ENCODE results near the gene VTN.

VTN gene

DNA sequence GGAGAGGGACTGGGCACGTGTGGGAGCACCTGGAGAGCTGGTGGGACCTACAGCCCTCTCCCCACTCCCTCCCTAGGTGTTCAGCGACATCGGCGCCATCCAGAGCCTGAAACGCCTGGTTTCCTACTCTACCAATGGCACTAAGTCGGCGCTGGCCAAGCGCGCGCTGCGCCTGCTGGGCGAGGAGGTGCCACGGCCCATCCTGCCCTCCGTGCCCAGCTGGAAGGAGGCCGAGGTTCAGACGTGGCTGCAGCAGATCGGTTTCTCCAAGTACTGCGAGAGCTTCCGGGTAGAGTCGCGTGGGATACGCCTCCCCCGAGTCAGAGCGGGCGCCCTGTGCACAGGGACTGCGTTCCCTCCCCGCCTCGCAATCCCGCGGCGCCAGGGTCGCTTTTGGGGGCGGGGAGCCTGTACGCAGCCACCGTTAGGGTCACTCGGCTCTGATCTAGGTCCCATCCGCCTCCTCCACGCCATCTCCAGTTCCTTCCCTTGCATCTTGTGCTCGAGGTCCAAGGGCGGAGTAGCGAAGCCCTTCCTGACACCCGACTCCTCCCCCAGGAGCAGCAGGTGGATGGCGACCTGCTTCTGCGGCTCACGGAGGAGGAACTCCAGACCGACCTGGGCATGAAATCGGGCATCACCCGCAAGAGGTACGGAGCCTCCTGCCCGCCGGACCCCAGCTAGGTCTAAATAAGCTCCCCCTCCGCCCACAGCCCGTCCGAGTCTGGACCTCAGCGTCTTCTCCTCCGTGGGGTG is 14.4 kb upstream of the VTN start:
- no peak overlapping the region for H3K4me3 ChIP-seq (ENCODE audit: low read depth, low read length)
- in situ Hi-C loops (cut with HindIII; ENCODE audit: low sequenced_read_pairs): no loop called here
- no peak for TF ChIP-seq CTCF (IDR thresholded peaks at IDR 0.05; ENCODE audit: low read depth, low read length, missing control alignments)
- no peak for DNase-seq (ENCODE audit: low read depth)

DNA sequence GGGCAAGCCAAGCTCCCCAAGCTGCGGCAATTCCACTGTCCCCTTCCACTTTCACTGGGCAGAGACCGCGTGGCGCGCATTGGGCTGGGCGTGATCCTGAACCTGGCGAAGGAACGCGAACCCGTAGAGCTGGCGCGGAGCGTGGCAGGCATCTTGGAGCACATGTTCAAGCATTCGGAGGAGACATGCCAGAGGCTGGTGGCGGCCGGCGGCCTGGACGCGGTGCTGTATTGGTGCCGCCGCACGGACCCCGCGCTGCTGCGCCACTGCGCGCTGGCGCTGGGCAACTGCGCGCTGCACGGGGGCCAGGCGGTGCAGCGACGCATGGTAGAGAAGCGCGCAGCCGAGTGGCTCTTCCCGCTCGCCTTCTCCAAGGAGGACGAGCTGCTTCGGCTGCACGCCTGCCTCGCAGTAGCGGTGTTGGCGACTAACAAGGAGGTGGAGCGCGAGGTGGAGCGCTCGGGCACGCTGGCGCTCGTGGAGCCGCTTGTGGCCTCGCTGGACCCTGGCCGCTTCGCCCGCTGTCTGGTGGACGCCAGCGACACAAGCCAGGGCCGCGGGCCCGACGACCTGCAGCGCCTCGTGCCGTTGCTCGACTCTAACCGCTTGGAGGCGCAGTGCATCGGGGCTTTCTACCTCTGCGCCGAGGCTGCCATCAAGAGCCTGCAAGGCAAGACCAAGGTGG is 11.2 kb upstream of the VTN start:
- in situ Hi-C loops (cut with HindIII; ENCODE audit: low sequenced_read_pairs): no loop called here
- no peak for DNase-seq (ENCODE audit: low read depth)
- peak; percentile 32 for TF ChIP-seq CTCF (IDR thresholded peaks at IDR 0.05; ENCODE audit: low read depth, low read length, missing control alignments)
- no peak overlapping the region for H3K4me3 ChIP-seq (ENCODE audit: low read depth, low read length)

GRCh38 chr17:28379814-28380801 is 10.0 kb upstream of the VTN start:
- in situ Hi-C loops (cut with HindIII; ENCODE audit: low sequenced_read_pairs): no loop called here
- no peak for DNase-seq (ENCODE audit: low read depth)
- TF ChIP-seq CTCF (IDR thresholded peaks at IDR 0.05; ENCODE audit: low read depth, low read length, missing control alignments): no peak
- H3K4me3 ChIP-seq (ENCODE audit: low read depth, low read length): no peak overlapping the region

- TF ChIP-seq CTCF (IDR thresholded peaks at IDR 0.05; ENCODE audit: low read depth, low read length, missing control alignments): no peak
- in situ Hi-C loops (cut with HindIII; ENCODE audit: low sequenced_read_pairs): no loop called here
- peak overlapping the region; percentile 66 for H3K4me3 ChIP-seq (ENCODE audit: low read depth, low read length)
- DNase-seq (ENCODE audit: low read depth): no peak
Observed at GRCh38 chr17:28372945-28373274, 2.8 kb upstream of the VTN start.

DNA sequence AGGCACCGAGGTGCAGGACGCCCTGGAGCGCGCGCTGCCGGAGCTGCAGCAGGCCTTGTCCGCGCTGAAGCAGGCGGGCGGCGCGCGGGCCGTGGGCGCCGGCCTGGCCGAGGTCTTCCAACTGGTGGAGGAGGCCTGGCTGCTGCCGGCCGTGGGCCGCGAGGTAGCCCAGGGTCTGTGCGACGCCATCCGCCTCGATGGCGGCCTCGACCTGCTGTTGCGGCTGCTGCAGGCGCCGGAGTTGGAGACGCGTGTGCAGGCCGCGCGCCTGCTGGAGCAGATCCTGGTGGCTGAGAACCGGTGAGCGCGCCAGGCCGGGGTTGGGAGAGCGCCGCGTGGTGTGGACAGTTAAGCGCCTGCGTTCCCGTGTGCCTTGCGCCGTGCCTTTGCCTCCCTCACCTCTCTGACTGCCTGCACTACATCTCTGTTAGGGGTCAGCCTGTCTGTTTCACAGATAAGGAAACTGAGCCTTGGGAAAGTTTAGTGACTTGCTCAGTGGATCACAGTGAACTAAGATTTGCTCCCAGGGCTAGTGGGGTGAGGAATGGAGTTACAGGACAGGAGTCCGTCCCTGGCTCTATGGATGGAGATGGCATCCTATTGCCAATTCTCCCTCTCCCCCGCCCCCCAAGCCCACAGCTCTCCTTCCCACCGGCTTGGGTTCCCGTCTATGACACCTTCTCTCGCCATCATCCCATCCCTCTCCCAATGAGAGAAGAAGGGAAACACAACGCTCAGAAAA is 2.3 kb upstream of the VTN start:
- in situ Hi-C loops (cut with HindIII; ENCODE audit: low sequenced_read_pairs): no loop called here
- DNase-seq (ENCODE audit: low read depth): no peak
- TF ChIP-seq CTCF (IDR thresholded peaks at IDR 0.05; ENCODE audit: low read depth, low read length, missing control alignments): no peak
- peak overlapping the region; percentile 66 for H3K4me3 ChIP-seq (ENCODE audit: low read depth, low read length)
